NCI-H460 (cell line): Measurements from ENCODE around the gene RIMBP3C. TPM values are rescaled to one million over a fixed set of nuclear protein-coding genes. Genes with fewer than 3 reads are reported as not detected.
"Not testable (repeated sequence)": the region's sequence is repeated elsewhere in the genome, so short reads cannot be mapped to it uniquely, and the experiment has no call there.

Source experiments
- DNase-seq: peaks from one replicate; pipeline ENCODE4 v3.0.0-alpha.2; 2016; ENCODE audit warnings: low read depth; ENCODE audit errors: extremely low read depth
- small RNA-seq, 2 experiments: library from RNA; depleted of rRNA; stranded (forward); fragments of <200 nt; gene quantifications; one replicate each; pipeline ENCODE3, GENCODE V24; 2014
- total RNA-seq: library from RNA; depleted of rRNA; stranded (reverse); fragments of >200 nt; shearing (Covaris generic); gene quantifications from 2 replicates; pipeline ENCODE4 v1.2.3, GENCODE V29; 2014; rRNA removed

RIMBP3C gene
- total RNA-seq, 1 experiment from 2014 or later, result 0.42 TPM

GRCh38 chr22:21532863-21533648 lies 18.2 kb downstream of the RIMBP3C start:
- not testable (repeated sequence) for DNase-seq

GRCh38 chr22:21531525-21531924 lies 19.7 kb downstream of the RIMBP3C start:
- DNase-seq, result not testable (repeated sequence)

GRCh38 chr22:21526705-21527500 lies 24.4 kb downstream of the RIMBP3C start:
- not testable (repeated sequence) for DNase-seq

- not testable (repeated sequence) for DNase-seq
These were observed 34.1 kb downstream of the RIMBP3C start for GRCh38 chr22:21516970-21517764.

- not testable (repeated sequence) for DNase-seq
These were observed 34.7 kb downstream of the RIMBP3C start for GRCh38 chr22:21516522-21516921.

- not testable (repeated sequence) for DNase-seq
These were observed 36.0 kb downstream of the RIMBP3C start for GRCh38 chr22:21515234-21515633.

- not testable (repeated sequence) for DNase-seq
These were observed 37.1 kb downstream of the RIMBP3C start for GRCh38 chr22:21514117-21514516.

GRCh38 chr22:21512022-21512421 lies 39.2 kb downstream of the RIMBP3C start:
- not testable (repeated sequence) for DNase-seq

- not testable (repeated sequence) for DNase-seq
These were observed 40.9 kb downstream of the RIMBP3C start for GRCh38 chr22:21510397-21510796.

GRCh38 chr22:21499623-21500506 lies 51.4 kb downstream of the RIMBP3C start:
- DNase-seq, result not testable (repeated sequence)

- DNase-seq, result not testable (repeated sequence)
These were observed 52.8 kb downstream of the RIMBP3C start for GRCh38 chr22:21498489-21498888.

GRCh38 chr22:21497984-21498383 lies 53.3 kb downstream of the RIMBP3C start:
- not testable (repeated sequence) for DNase-seq

Small RNA genes within 50 kb of the gene (small RNA-seq; reads per million reads assigned to genes)
- 0 reads per million in 2 experiments for gene RF00492
- gene RN7SKP221, result 0 reads per million in 2 experiments

Other genes starting within 250 kb of the RIMBP3C start
- 0.17 and 0.27 TPM in 2 replicates for gene RIMBP3B, start 167.7 kb downstream of the RIMBP3C start, total RNA-seq
- 1.7 and 1.9 TPM in 2 replicates for gene HIC2, start 134.1 kb downstream of the RIMBP3C start, total RNA-seq
- 0.37 and 2.4 TPM in 2 replicates for gene TMEM191C, start 84.1 kb downstream of the RIMBP3C start, total RNA-seq
- 62.5 and 62.8 TPM in 2 replicates for gene UBE2L3, start 16.3 kb upstream of the RIMBP3C start, total RNA-seq
- gene YDJC, start 78.6 kb upstream of the RIMBP3C start, total RNA-seq, result 61.2 and 73.5 TPM in 2 replicates
- gene CCDC116, start 81.3 kb upstream of the RIMBP3C start, total RNA-seq, result not detected in 2 replicates
- gene SDF2L1, start 90.8 kb upstream of the RIMBP3C start, total RNA-seq, result 21.2 and 25.3 TPM in 2 replicates
- gene PPIL2, start 114.6 kb upstream of the RIMBP3C start, total RNA-seq, result 20.3 and 22.8 TPM in 2 replicates
- 1.2 and 2.9 TPM in 2 replicates for gene YPEL1, start 184.3 kb upstream of the RIMBP3C start, total RNA-seq